ENCODE measurements around the gene TKTL2.
"Not testable (repeated sequence)": the region's sequence is repeated elsewhere in the genome, so short reads cannot be mapped to it uniquely, and the experiment has no call there.

The TKTL2 gene

GRCh38 chr4:163448540-163449203 is 24.9 kb downstream of the TKTL2 start:
- no peak for DNase-seq (ENCODE audit: low read depth in 1 of 2, low spot score in 1 of 2)

- DNase-seq (ENCODE audit: low read depth in 1 of 2, low spot score in 1 of 2): no peak
These were observed 26.1 kb downstream of the TKTL2 start for GRCh38 chr4:163447481-163447880.

- DNase-seq (ENCODE audit: low read depth in 1 of 2, low spot score in 1 of 2): not testable (repeated sequence)
These were observed 26.5 kb downstream of the TKTL2 start for GRCh38 chr4:163447023-163447422.

GRCh38 chr4:163440040-163440439 is 33.5 kb downstream of the TKTL2 start:
- no peak for DNase-seq (ENCODE audit: low read depth in 1 of 2, low spot score in 1 of 2)
